CD4-positive, alpha-beta T cell treated with Interleukin-15 for 1 hour (primary cell): ENCODE results near the gene PHACTR1.
"Not testable (repeated sequence)": the region's sequence is repeated elsewhere in the genome, so short reads cannot be mapped to it uniquely, and the experiment has no call there.

Source experiments
- DNase-seq: peaks from one replicate; pipeline ENCODE4 v3.0.0-alpha.2; 2020

The PHACTR1 gene

DNA sequence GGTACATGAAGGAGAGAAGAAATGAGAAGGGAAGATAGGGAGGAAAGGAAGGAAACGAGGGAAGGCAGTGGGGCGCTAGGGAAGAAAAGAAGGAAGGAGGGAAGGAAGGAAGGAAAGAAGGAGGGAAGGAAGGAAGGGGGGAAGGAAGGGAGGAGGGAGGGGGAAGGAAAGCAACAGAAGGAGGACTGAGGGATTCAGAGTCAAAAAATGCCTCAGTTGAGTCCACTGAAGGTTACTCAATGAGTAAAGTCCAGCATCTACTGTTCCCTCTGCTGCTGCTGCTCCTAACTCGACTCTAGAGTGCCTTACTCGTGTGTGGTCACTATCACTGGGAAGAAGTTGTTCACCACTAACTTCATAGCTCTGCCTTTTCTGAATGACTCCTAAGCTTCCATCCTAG is 33.8 kb downstream of the PHACTR1 start:
- no peak for DNase-seq

DNA sequence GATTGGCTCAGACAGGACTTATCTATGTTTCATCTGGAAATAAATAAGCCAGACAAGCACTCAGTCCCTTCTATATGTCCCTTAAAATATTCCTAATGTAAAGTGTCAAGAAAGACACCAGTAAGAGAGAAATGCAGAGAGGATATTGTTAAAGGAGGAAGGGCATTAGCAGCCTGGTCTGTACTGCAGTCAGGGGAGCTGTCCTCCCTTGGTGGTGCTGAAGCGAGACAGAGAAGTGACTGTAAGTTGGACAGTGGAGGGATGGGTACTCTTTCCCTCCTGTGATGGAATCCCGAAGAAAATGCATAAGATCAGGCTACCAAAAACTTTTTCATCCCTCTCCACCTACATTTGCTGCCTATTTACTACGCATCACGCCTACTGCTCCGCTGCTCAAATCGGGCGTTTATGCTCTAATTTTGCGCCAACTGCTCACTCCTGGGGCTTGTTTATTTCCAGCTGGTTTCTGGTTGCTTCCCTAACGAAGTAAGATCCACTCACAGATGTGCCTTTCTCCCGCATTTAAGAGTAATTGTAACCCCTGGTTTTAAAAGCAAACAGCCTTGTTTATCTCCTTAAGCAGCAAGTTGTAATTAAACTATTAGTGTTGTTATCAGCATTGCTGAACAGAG is 35.2 kb downstream of the PHACTR1 start:
- DNase-seq, result no peak

DNA sequence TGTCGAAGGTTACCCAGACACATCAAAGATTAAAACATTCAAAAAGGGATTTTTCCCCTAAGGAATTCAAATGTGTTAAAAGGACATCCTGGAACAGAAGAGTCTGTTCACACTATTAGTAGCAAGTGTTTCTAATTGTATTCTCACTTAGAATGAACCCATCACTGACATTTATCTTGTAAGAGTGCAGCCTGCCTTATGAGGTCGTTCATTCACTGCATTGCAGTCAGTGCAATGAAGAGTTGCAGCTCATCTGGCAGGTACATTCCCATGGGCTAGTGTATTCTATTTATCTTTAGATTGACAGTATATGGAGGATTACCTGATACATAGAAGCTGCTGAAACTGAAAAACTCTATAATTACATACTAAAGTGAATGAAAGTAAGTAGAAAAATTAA is 36.5 kb downstream of the PHACTR1 start:
- DNase-seq, result no peak

GRCh38 chr6:12760226-12760625 is 43.7 kb downstream of the PHACTR1 start:
- DNase-seq, result no peak

DNA sequence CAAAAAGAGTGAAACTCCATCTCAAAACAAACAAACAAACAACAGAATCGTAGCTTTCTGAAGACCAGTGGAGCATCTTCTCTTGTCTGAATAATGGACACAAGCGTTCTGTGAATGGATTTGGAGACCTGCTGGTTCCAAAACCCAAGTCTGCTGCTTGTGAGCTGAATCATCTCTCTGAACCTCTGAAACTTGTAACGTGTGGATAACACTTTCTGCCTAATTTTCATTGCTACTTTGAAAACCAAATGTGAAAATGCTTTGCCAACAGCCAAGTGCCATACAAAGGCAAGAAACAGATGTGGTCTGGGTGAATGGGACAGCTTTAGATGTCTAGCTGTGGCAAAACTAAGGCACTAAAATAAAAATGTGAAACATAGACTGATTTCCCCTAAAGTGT is 44.3 kb downstream of the PHACTR1 start:
- no peak for DNase-seq

DNA sequence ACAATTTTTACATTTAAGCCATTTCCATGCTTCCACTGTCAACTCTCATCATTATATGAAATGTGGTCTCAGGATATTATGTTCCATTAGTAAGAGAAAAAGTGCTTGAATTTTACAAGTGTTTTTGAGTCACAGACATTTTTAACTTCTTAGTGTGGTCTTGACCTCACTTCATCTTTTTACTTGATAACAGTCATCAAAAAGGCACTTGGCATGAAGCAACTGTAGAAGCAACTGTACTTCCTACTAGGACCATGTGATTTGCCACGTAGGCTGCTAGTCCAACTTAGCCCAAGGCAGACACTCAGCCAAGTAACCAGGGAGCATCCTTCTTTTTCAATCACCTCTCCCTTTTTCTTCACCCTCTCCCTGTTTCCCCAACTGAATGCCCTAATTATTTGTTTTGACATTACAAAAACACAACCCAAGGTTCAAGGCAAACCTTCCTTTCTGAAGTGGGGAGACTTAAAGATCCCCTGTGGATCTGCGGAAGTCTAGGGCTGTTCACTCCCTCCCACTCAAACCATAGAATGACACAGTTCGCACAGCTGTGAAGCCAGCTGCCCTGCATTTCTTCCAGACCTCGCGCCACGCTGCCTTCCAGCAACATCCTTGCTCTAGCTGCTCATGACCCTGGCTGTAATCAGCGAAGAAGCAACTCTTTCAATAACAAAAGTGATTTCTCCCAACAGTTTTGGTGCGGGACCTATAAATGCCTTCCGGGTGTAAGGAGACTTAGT is 45.0 kb downstream of the PHACTR1 start:
- no peak for DNase-seq

- not testable (repeated sequence) for DNase-seq
Observed at GRCh38 chr6:12762731-12763434, 46.3 kb downstream of the PHACTR1 start.

- DNase-seq, result no peak
Observed at GRCh38 chr6:12766365-12766764, 49.8 kb downstream of the PHACTR1 start.

DNA sequence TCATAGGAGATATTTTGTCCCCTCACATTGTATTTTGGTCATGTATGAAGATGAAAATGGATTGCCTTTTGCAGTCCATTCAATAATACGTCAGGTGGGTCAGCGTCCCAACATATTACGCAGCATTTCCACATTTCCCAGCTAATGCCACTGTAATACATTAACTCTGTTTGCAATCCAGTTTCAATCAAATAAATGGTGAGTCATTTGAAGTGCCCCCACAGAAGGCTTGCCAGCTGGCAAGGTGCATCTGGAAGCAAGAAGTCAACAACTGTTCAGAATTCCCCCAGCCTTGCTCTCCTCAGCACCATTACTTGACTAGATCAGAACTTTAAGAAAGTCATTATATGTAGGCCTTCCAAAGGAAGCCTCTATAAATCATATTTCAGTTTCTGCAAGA is 50.4 kb downstream of the PHACTR1 start:
- no peak for DNase-seq

GRCh38 chr6:12769556-12770256 is 53.1 kb downstream of the PHACTR1 start:
- DNase-seq, result no peak

GRCh38 chr6:12772416-12772815 is 55.8 kb downstream of the PHACTR1 start:
- DNase-seq, result no peak

- DNase-seq, result no peak
Observed at GRCh38 chr6:12776291-12776690, 59.7 kb downstream of the PHACTR1 start.

DNA sequence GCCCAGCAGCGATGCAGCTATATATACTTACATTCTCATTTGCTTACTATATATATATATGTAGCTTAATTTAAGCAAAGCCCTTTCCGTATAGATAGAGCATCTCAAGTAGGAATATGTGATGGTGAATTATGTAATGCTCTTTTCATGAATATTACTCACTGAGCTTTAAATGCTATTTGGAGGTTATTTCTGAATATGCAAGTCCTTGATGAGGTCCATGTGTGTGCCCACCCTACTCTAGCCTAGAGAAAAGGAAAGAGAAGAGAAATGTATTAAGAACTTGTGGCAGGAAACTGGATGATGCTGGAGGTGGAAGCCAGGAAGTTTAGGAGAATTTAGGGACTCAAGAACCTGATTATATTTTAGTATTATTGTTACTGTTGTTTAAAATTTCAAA is 63.2 kb downstream of the PHACTR1 start:
- DNase-seq, result no peak

DNA sequence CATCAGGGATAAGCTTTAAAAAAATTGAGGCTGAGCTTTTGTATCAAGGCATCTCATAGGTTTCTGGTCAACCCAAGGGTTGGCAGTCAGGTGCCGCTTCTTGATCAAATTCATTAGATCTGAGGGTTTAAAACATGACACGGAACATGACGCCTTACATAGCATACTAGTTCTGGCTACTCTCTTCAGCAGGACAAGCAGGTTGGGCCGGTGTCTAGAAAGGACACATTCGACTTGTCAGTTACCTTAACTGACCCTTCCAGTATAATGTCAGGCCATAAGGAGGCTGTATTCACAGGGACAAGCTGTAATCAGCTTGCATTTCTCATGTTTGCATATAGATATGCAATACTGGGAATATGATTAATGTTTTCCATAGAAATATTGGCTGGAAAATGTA is 65.6 kb downstream of the PHACTR1 start:
- DNase-seq, result no peak

GRCh38 chr6:12785301-12785700 is 68.7 kb downstream of the PHACTR1 start:
- no peak for DNase-seq

GRCh38 chr6:12785921-12786320 is 69.4 kb downstream of the PHACTR1 start:
- no peak for DNase-seq

- DNase-seq, result no peak
Observed at GRCh38 chr6:12791371-12791770, 74.8 kb downstream of the PHACTR1 start.

GRCh38 chr6:12798326-12798725 is 81.8 kb downstream of the PHACTR1 start:
- DNase-seq, result no peak

DNA sequence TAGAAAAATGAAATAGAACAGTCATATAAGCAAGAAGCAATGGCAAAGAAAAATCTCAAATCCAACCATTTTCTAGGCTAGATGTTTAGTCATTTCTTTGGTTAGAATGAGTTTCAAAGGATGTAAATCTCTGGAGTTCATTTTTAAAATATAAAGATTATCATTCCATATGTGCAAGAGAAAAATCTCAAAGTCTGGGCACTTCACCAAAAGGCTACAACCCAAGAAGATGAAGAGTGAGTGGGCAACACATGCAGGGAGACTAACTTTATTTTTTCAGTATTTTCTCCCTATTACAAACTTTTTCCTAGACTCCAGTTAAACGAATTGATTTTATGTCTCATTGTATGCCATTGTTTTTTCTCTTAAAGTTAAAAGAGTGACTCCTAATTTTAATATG is 83.6 kb downstream of the PHACTR1 start:
- DNase-seq, result no peak

DNA sequence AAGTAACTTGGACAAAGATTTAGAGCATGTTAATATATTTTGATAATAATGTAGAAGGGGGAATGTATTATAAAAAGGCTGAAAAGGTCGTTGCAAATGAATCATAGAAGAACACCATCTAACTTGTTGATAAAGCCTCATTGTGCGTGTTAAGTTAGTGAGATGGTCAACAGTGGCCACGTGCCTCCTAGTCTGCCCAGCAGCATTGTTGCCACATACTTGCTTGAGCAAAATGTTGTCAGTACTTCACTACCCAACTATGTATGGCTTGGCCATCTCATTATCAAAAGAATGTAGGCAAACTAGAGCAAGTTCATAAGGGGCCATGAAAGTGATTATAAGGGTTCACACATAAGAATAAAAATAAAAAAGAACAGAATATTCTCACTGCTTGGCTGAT is 84.6 kb downstream of the PHACTR1 start:
- DNase-seq, result no peak

GRCh38 chr6:12802440-12802839 is 85.9 kb downstream of the PHACTR1 start:
- no peak for DNase-seq

- DNase-seq, result no peak
Observed at GRCh38 chr6:12803486-12803885, 86.9 kb downstream of the PHACTR1 start.

GRCh38 chr6:12804952-12805645 is 88.5 kb downstream of the PHACTR1 start:
- DNase-seq, result no peak
